DOHH2 (cell line): ENCODE measurements around the gene NFIX.

Source experiments
- EZH2phosphoT487 ChIP-seq: fragments of 200-600 bp; sonication (generic); IDR thresholded peaks from 2 replicates; pipeline ENCODE4 v1.6.1; 2017; ENCODE audit warnings: borderline replicate concordance, mild to moderate bottlenecking, antibody characterized with exemption, low read length, moderate library complexity, mixed read lengths
- TF ChIP-seq, protein P1 (sequence below): fragments of 200-600 bp; sonication (generic); IDR thresholded peaks from one replicate; pipeline ENCODE4 v1.5.1; 2014; ENCODE audit warnings: antibody characterized with exemption, mild to moderate bottlenecking, low read depth, low read length; ENCODE audit not compliant: poor library complexity, severe bottlenecking

- TF ChIP-seq, protein P1, sequence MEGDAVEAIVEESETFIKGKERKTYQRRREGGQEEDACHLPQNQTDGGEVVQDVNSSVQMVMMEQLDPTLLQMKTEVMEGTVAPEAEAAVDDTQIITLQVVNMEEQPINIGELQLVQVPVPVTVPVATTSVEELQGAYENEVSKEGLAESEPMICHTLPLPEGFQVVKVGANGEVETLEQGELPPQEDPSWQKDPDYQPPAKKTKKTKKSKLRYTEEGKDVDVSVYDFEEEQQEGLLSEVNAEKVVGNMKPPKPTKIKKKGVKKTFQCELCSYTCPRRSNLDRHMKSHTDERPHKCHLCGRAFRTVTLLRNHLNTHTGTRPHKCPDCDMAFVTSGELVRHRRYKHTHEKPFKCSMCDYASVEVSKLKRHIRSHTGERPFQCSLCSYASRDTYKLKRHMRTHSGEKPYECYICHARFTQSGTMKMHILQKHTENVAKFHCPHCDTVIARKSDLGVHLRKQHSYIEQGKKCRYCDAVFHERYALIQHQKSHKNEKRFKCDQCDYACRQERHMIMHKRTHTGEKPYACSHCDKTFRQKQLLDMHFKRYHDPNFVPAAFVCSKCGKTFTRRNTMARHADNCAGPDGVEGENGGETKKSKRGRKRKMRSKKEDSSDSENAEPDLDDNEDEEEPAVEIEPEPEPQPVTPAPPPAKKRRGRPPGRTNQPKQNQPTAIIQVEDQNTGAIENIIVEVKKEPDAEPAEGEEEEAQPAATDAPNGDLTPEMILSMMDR = peak; percentile 99
- TF ChIP-seq EZH2phosphoT487 = no peak
Measured at GRCh38 chr19:13104360-13104847, 109.1 kb downstream of the NFIX start.
